HG02759 (cell line): ENCODE measurements around the gene CNOT8.
"Not testable (repeated sequence)": the region's sequence is repeated elsewhere in the genome, so short reads cannot be mapped to it uniquely, and the experiment has no call there.

Experiments
- ATAC-seq: cut with Tn5 transposase; IDR thresholded peaks from one replicate; pipeline ENCODE4 v1.9.1; 2021; ENCODE audit warnings: mild to moderate bottlenecking, moderate library complexity; ENCODE audit not compliant: unreplicated experiment

CNOT8 gene

GRCh38 chr5:154905601-154906000 lies 47.2 kb downstream of the CNOT8 start:
- not testable (repeated sequence) for ATAC-seq

DNA sequence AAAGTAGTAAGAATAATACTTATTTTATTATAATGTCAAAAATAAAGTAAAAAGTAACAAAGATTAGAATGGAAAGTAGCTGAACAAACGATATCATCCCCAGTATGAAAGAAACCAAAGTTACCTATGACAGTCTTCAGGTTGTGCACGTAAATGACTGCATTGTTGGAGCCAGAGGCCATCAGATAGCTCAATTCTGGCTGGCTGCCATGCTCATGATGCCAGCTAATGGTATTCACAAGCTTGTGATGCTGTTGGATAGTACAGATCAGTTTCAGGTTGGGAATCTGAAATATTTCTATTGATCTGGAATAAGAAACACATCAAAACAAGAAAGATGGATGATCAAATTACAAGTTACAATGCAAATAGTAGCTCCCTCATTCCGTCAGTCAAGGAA lies 58.4 kb downstream of the CNOT8 start:
- no peak for ATAC-seq

GRCh38 chr5:154917757-154918156 lies 59.3 kb downstream of the CNOT8 start:
- no peak for ATAC-seq

- no peak for ATAC-seq
Measured at GRCh38 chr5:154923441-154924430, 65.3 kb downstream of the CNOT8 start.
